ENCODE results near the gene GBF1.

Gene GBF1

DNA sequence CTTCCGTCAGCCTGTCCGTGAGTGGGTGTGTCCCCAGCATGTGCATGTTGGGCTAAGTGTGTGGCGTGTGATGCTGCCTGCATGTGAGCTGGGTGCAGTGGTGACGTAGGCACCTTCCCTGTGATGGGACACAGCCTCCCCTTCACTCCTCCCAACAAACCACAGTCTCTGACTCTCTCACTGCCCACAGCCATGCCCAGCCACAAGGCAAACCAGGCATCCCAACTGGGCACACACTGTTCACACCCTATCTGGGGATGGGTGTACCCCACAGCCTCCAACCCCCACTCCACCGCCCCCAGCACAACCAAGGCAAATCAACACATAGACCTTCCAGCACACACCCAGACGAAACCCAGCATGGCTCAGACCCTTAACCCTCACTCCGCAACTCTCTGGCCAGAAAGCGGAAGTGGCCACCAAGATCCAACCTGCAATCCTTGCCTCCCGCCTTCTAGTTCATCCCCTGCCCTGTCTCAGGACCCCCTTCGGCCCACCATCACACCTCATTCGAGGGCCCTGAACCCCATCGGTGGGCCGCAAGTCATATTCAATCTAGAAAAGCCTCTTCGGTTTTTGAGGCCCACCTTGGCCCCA lies 162.9 kb downstream of the GBF1 start:
- DNase-seq (ENCODE audit: low spot score), result no peak

- peak; percentile 73 for DNase-seq (ENCODE audit: low spot score)
Measured at GRCh38 chr10:102408728-102409603, 163.6 kb downstream of the GBF1 start.

DNA sequence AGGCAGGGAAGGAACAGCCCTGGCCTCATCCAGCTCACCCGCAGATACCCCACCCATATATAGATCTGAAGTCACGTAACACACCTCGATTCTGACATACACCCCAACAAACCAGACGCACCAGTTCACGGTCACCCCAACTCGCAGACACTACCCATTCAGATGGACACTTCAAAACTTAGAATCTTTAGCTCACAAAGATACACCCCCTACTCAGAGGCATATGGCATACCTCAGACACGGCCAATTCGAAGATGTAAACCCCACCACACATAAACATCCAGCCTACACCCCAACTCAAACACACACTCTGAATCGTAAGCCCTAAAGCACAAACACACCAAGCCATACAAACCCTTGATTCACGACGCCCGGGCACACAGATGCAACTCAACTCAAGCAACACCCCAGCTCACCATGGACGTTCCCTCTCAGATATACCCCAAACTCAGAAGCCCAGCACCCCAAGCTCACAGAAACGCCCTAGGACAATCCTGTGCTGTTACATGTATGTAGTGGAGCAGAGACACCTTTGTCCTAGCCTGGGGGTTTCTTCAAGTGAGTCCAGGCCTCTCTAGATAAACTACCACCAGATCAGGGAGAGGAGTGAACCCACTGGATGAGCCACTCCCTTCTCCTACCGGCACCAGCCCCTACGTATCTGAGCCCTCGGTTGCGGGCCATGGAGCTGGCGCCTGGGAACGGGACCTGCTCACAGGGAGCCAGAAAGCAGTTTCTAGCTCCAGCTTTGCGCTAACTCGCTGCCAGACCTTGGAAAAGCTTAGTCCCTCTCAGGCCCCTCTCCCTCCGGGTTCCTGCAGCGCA lies 164.5 kb downstream of the GBF1 start:
- no peak for DNase-seq (ENCODE audit: low spot score)

- peak; percentile 61 for DNase-seq (ENCODE audit: low spot score)
Measured at GRCh38 chr10:102410429-102411073, 165.2 kb downstream of the GBF1 start.

- DNase-seq (ENCODE audit: low spot score), result no peak
Measured at GRCh38 chr10:102411341-102412255, 166.3 kb downstream of the GBF1 start.

- DNase-seq (ENCODE audit: low spot score), result no peak
Measured at GRCh38 chr10:102412293-102412692, 167.0 kb downstream of the GBF1 start.

- peak; percentile 87 for DNase-seq (ENCODE audit: low spot score)
Measured at GRCh38 chr10:102413053-102413705, 167.8 kb downstream of the GBF1 start.

DNA sequence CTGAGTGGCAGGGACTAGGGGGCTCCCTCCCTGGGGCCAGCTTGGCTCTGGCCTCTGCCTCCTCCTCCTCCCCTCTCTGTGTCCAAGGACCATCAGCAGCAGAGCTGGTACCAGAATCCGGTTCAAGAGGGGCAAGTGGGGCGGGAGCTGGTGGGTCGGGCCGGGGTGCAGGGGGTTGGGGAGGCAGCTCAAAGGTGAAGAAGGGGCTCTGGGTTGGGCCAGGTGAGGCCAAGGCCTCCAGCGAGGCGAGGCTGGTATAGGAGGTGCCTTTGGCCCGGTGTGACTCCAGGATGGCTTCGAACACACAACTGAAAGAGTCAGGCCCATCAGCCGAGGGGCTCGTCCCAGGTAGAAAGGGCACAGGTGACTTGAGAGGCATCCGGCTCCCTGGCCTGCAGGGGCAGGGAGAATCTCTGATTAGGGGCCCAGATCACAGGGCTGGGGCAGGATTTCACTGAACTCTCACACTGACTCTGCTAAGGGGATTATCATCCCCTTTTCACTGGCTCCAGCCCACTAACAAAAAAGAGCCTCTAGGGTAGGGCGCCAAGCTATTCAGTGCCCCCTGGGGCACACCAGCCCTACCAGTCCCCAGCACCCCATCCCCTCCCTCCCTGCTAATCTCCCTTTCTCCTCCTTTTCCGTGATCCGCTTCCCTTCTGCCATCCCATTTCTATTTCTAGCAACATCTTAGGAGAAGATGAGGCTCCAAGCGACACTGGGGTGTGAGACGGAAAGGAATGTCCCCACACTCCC lies 168.7 kb downstream of the GBF1 start:
- no peak for DNase-seq (ENCODE audit: low spot score)

DNA sequence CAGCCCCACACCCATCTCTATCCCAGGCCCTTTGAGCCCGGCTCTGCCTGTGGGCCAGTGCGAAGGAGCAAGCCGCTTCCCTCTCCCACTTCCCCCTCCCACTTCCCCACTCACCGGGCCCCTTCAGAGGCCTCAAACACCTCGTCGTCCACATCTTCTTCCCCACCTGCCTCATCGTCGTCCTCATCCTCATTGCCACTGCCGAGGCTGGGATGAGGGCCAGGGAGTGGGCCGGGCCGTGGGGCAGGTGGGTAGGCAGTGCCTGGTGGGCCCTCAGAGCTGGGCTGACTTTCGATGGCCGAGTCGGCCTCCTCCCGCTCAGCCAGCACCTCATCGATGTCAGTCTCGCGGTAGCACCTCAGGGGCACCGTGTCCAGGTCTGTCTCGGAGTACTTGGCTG lies 169.4 kb downstream of the GBF1 start:
- no peak for DNase-seq (ENCODE audit: low spot score)

DNA sequence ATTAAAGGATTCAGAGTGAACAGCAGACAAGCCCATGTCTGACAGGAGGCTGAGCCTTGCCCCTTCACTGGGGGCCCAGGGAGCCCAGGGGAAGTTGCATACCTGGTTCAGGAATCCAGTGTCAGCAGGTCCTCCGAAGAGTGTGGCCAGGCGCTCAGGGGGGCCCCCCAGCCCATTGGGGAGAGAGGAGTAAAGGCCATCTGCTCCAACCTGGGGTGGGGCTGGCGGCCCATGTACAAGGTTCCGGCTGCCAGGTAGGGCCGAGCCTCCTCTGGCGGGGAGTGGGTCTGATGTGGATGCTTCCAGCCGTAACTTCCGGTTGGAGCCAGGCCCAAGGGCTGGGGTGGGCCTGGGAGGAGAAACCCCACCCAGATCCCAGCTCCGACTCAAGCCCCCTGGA lies 171.0 kb downstream of the GBF1 start:
- no peak for DNase-seq (ENCODE audit: low spot score)

DNA sequence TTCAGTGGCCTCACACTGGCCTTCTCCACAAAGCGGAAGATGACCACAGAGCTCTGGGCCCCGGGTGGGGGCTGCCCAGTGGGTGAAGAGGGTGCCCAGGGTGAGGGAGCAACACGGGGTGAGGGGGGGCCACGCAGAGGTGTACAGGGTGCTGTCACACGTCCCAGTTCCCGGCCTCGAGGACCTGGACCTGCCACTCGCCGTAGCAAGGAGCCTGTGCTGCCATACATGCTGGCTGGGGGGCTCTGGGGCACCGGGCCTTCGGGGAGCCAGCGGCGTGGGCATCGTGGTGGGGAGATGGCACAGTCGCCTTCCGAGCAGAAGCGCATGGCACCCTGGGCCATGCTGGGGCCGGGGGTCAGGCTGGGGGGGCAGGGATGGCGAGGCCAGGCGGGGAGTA lies 171.4 kb downstream of the GBF1 start:
- DNase-seq (ENCODE audit: low spot score), result no peak

- DNase-seq (ENCODE audit: low spot score), result peak; percentile 81
Measured at GRCh38 chr10:102418622-102419268, 173.4 kb downstream of the GBF1 start, which contains the start of gene PSD. PSD (minus strand) TSS chr10:102418785; CDS start chr10:102417038, 1,747 bp downstream.

GRCh38 chr10:102419269-102420180 lies 174.2 kb downstream of the GBF1 start:
- DNase-seq (ENCODE audit: low spot score), result peak; percentile 89

DNA sequence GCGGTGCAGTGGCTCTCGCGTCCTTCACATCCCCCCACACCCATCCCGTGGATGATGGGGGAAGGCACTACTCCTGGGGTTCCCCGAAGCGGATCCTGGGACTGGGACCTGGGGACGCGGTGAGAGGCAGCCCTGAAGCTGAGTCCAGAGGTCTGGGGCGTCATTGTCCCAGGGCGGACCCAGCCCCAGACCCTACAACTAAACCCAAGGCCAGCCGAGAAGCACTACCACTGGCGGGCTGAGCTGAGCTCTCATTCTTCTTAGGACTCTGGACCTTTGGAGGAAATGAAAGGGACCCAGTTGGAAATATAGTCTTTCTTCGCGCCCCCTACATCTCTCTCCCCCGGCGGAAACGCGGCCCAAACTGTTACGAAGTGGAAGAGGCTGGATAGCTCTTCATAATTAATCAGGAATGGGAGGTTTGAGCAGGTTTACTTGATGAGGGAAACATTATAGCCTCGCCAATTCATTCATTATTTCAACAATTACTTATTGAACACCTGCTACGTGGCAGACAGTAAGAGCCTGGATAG lies 174.9 kb downstream of the GBF1 start:
- no peak for DNase-seq (ENCODE audit: low spot score)

DNA sequence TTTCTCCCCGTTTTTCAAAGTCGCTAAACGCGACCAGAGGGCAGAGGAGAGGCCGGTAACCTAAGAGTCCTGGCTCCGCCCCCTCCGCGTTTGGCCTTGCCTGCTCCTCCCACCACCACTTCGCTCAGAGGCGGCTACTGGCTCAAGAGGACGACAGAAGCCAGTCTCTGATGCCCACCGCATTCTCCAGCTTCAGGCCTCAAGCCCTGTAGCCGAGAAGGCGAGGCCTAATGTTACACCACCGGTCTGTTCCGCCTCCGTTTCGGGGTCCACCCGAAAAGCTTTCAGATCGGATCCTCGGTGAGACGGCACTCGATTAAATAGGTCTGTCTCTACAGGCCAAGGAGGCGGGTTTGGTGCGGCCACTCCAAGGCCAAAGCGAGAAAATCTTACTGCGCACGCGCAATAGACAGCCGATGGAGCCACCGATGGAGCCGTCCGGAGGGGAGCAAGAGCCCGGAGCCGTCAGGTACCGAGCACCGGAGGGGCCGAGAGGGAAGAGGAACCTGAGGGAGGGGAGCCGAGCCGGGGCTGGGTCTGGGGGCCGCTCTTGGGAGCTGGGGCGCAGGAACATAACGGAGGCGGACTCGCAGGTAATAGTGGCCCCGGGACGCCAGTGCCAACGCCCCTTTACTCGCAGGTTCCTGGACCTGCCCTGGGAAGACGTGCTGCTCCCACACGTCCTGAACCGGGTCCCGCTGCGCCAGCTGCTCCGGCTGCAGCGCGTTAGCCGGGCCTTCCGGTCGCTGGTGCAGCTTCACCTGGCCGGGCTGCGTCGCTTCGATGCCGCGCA lies 175.6 kb downstream of the GBF1 start, which contains the start of gene FBXL15:
FBXL15 (plus strand) TSS at position 123 of the 793 bp plus-strand sequence; CDS start at position 417, 294 bp downstream.
- DNase-seq (ENCODE audit: low spot score), result peak; percentile 98

DNA sequence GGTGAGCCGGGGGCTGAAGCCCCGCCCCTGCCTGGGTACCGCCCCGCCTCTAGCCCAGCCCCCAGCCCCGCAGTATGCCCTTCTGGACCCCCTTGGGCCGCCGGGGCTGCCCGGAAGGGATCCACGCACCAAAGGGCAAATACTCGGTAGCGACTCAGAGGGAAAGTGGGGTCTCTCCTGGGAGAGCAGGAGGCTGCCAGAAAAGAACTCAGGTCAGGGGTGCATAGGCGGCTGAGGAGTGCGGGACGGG lies 176.1 kb downstream of the GBF1 start:
- DNase-seq (ENCODE audit: low spot score), result no peak
